ENCODE results near the gene HPSE2.

DNA sequence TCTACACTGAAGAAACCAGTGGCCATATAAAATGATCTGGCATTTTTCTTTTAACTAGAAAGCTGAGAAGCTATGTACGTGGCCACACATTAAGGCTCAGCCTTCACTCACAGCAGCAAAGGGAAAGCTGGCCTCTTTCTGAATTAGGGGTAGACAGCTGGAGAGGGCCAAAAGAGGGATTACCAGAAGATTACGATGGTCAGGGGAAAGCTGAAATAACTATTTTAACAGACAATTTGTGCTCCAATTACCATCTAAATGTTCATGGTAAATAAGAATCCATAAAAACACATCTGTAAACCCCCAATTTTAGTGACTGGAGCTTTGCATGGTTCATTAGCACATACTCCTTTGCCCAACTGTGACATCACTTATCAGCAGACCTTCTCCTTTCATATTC lies 314.3 kb downstream of the HPSE2 start:
- TF ChIP-seq CTCF (IDR thresholded peaks at IDR 0.05) (no peak), POLR2AphosphoS5 (IDR thresholded peaks at IDR 0.05) (no peak), POLR2A (IDR thresholded peaks at IDR 0.05) (no peak)
